ENCODE results near the gene NIN.
A peak's percentile ranks its signal among the peaks of the same experiment; 100 is the strongest.
"Not testable (repeated sequence)": the region's sequence is repeated elsewhere in the genome, so short reads cannot be mapped to it uniquely, and the experiment has no call there.

Gene NIN

DNA sequence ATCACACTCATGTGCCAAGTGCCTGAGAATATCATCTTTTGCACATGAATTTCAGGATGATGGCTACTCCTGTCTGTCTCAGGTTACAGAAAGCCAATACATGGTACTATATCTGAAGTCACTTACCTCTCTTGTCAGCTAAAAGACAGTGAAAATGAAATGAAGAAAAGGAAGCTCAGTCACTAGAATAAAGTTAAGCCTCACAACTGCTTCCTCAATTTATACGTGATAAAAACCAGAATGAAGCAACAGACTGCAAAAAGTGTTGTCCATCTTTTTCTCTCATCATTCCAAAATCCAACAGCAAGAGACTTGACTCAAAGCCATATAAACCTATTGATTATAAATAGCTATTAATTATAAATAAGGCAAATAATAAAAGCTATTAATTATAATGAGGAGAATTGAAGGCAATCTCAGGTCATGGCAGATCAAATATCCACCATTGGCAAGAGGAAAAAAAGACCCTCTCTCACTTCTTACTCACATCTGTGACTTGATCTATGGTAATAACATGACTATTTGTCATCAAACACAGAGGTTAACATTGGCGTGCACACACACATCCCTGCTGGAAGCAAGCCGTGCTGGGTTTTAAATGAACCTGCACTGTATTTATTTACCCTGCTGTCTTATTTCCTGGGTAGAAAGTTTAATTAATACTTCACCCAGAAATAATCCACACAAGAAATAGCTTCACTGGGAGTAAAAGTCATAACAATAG, 10.0 kb downstream of the NIN start:
- no peak for DNase-seq (ENCODE audit: low read depth in 2 of 2)
- H3K4me3 ChIP-seq (replicated peaks in 1 of 2; ENCODE audit: low read depth in 2 of 2, low read length in 2 of 2), result no peak overlapping the region
- TF ChIP-seq, protein P1, sequence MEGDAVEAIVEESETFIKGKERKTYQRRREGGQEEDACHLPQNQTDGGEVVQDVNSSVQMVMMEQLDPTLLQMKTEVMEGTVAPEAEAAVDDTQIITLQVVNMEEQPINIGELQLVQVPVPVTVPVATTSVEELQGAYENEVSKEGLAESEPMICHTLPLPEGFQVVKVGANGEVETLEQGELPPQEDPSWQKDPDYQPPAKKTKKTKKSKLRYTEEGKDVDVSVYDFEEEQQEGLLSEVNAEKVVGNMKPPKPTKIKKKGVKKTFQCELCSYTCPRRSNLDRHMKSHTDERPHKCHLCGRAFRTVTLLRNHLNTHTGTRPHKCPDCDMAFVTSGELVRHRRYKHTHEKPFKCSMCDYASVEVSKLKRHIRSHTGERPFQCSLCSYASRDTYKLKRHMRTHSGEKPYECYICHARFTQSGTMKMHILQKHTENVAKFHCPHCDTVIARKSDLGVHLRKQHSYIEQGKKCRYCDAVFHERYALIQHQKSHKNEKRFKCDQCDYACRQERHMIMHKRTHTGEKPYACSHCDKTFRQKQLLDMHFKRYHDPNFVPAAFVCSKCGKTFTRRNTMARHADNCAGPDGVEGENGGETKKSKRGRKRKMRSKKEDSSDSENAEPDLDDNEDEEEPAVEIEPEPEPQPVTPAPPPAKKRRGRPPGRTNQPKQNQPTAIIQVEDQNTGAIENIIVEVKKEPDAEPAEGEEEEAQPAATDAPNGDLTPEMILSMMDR (IDR thresholded peaks at IDR 0.05; ENCODE audit: low read depth, low read length), result no peak

DNA sequence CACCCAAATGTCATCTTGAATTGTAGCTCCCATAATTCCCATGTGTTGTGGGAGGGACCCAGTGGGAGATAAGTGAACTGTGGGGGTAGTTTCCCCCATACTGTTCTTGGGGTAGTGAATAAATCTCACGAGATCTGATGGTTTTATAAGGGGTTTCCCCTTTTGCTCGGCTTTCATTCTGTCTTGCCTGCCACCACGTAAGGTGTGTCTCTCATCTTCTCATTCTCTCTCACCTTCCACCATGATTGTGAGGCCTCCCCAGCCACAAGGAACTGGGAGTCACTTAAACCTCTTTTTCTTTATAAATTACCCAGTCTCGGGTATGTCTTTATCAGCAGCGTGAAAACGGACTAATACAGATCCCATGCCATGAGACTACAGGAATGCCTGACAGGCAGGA, 11.7 kb downstream of the NIN start:
- not testable (repeated sequence) for DNase-seq (ENCODE audit: low read depth in 2 of 2); H3K4me3 ChIP-seq (replicated peaks in 1 of 2; ENCODE audit: low read depth in 2 of 2, low read length in 2 of 2)

DNA sequence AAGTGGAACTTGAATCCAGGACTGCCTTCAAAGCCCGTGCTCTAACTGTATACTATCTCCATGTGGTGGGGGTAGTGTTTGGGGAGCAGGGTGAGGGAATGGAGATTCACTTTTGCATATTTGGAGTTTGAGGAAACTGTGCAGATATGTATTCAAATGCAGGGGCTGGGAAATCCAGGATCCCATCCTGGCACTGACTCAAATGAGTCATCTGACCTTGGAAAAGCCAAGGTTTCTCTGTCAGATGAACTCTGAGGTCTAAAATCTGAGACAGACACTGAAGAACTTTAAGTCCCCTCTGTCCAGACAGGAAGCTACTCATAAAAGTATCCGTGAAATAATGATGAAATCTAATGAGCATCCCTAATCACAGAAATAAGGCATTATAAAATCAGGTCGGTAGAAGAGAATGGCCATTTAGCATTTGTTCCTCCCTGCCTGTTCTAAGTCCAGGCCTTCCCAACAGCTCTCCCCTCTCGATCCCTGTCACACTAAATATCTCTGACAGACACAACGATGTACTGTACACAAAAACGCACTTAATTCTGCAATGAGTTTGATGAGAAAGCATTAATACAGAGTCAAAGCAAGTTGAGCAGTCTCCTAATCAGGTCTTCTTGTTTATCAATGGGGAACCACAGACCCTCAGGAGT, 14.4 kb downstream of the NIN start:
- no peak overlapping the region for H3K4me3 ChIP-seq (replicated peaks in 1 of 2; ENCODE audit: low read depth in 2 of 2, low read length in 2 of 2)
- TF ChIP-seq, protein P1 (IDR thresholded peaks at IDR 0.05; ENCODE audit: low read depth, low read length), result no peak
- DNase-seq (ENCODE audit: low read depth in 2 of 2), result peak; percentile 50 to 64

DNA sequence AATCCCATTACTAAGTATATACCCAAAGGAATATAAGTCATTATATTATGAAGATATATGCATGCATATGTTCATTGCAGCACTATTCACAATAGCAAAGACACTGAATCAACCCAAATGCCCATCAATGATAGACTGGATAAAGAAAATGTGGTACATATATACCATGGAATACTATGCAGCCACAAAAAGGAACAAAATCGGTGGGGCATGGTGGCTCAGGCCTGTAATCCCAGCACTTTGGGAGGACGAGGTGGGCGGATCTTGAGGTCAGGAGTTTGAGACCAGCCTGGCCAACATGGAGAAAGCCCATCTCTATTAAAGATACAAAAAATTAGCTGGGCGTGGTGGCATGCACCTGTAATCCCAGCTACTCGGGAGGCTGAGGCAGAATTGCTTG, 15.4 kb downstream of the NIN start:
- not testable (repeated sequence) for DNase-seq (ENCODE audit: low read depth in 2 of 2); H3K4me3 ChIP-seq (replicated peaks in 1 of 2; ENCODE audit: low read depth in 2 of 2, low read length in 2 of 2)

DNA sequence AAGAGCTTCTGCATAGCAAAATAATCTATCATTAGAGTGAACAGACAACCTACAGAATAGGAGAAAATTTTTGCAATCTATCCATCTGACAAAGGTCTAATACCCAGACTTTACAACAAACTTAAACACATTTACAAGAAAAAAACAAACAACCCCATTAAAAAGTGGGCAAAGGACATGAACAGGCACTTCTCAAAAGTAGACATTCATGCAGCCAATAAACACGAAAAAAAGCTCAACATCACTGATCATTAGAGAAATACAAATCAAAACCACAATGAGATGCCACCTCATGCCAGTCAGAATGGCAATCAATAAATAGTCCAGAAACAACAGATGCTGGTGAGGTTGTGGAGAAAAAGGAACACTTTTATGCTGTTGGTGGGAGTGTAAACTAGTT, 15.9 kb downstream of the NIN start:
- not testable (repeated sequence) for DNase-seq (ENCODE audit: low read depth in 2 of 2)

DNA sequence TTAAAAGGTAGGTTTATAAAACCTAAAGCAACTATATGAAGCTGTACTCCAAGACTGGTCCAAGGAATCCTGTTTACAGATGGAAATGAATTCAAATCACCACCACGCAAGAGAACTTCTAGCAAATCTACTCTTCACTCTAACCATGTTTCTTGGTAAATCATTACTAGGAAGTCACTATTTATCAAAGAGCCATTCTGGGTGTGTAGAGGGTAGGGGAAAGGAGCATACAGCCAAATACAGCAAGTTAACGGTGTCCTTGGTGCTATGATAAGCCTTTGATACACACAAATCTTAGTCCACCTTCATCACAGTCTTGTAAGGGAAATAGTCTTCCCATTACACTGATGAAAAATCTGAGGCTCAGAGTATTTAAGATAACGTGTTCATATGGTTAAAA, 16.8 kb downstream of the NIN start:
- no peak overlapping the region for H3K4me3 ChIP-seq (replicated peaks in 1 of 2; ENCODE audit: low read depth in 2 of 2, low read length in 2 of 2)
- TF ChIP-seq, protein P1 (IDR thresholded peaks at IDR 0.05; ENCODE audit: low read depth, low read length), result no peak
- DNase-seq (ENCODE audit: low read depth in 2 of 2), result no peak

More for the DNA sequence above, 15.9 kb downstream of the NIN start:
- H3K4me3 ChIP-seq (replicated peaks in 1 of 2; ENCODE audit: low read depth in 2 of 2, low read length in 2 of 2), result not testable (repeated sequence)

DNA sequence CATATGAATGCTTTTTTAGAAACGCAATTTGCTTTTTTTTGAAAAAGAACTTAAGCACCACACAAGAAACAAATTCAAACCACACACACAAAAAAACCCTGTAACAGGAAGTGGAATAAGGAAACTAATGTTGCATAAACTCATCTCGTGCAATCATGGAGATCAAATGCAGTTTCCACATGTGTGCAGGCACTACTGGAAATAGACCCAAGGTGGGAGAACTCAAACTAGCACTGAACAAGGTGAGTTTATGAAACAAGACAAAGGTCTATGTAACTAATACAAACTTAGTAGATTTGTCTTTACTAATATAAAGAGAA, 17.5 kb downstream of the NIN start:
- no peak overlapping the region for H3K4me3 ChIP-seq (replicated peaks in 1 of 2; ENCODE audit: low read depth in 2 of 2, low read length in 2 of 2)
- TF ChIP-seq, protein P1 (IDR thresholded peaks at IDR 0.05; ENCODE audit: low read depth, low read length), result no peak
- peak in 1 of 2 donors; percentile 41 for DNase-seq (ENCODE audit: low read depth in 2 of 2)

DNA sequence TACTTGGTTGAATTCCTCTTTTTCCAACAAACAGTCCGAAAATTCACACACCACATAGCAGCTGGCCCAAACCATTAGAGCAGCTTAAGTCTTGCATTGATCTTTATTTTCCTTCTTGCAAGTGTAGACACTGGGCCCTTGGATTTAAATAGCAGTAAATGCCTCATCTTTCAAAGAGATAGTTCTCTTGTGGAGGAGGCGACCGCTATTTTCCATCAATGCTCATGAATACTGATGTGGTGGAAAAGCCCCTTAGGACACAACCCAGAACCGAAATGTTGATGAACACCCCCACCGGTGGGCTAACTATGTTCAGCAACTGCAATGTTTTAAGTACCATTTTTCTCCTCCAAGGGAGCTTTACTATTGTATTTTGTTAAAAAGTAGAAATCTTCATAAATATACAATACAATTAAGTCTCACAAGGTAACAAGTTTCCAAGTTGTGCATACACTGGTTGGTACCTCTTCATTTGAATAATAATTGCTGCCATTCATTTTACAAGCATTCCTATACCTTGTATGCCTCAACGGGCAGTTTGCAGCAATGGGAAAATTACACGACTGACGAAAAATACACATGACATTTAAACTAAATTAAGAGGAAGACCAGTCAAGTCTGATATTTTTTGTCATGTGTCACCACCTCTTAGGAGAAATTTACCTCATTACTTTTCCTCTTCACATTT, 18.0 kb downstream of the NIN start:
- no peak for DNase-seq (ENCODE audit: low read depth in 2 of 2)
- no peak overlapping the region for H3K4me3 ChIP-seq (replicated peaks in 1 of 2; ENCODE audit: low read depth in 2 of 2, low read length in 2 of 2)
- TF ChIP-seq, protein P1 (IDR thresholded peaks at IDR 0.05; ENCODE audit: low read depth, low read length), result no peak
